ENCODE data around the gene FOXQ1. TPM values are rescaled to one million over a fixed set of nuclear protein-coding genes. Genes with fewer than 3 reads are reported as not detected.

Gene FOXQ1
- total RNA-seq, 4 donors from 2014 or later = not detected

DNA sequence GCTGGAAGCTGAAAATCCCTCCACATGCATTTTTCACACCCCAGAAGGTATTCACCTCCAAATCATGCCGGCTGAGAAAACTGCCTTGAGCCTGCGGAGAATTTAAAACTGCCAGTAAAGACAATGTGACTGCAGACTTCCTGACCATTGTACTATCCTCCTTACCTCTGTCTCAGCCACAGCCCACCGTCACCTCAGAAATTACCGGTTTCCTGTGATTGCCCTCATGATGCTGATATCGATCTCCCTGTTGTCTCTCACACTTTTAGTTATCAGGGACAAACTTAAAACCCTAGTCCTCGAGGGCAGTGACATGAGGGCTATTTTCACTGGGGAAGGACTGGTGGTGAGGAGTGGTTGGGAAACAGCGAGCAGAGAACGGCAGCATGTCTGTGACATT lies 30.2 kb upstream of the FOXQ1 start:
- no peak for ATAC-seq (ENCODE audit: low FRiP score)
- TF ChIP-seq, protein P1, sequence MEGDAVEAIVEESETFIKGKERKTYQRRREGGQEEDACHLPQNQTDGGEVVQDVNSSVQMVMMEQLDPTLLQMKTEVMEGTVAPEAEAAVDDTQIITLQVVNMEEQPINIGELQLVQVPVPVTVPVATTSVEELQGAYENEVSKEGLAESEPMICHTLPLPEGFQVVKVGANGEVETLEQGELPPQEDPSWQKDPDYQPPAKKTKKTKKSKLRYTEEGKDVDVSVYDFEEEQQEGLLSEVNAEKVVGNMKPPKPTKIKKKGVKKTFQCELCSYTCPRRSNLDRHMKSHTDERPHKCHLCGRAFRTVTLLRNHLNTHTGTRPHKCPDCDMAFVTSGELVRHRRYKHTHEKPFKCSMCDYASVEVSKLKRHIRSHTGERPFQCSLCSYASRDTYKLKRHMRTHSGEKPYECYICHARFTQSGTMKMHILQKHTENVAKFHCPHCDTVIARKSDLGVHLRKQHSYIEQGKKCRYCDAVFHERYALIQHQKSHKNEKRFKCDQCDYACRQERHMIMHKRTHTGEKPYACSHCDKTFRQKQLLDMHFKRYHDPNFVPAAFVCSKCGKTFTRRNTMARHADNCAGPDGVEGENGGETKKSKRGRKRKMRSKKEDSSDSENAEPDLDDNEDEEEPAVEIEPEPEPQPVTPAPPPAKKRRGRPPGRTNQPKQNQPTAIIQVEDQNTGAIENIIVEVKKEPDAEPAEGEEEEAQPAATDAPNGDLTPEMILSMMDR (IDR thresholded peaks at IDR 0.05) = no peak
- DNase-seq (ENCODE audit: low spot score) = no peak

DNA sequence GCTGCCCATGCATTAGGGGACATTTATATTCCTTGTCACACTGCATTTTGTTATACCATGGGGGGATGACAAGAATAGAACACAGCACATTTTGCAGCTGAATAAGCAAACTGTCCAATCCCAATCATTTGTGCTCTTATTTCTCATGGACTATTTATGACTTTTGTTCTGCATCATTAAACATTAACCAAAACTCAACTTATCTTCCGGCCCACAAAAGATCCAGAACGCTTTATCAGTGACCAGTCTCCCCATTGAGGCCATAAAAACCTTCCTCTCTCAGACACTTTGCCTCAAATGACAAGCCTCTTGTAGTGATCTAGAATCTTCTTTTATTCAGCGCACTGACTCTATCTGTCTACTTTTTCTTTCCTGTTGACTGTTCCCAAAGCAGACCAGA lies 28.4 kb upstream of the FOXQ1 start:
- DNase-seq (ENCODE audit: low spot score) = no peak
- TF ChIP-seq, protein P1 (IDR thresholded peaks at IDR 0.05) = no peak
- ATAC-seq (ENCODE audit: low FRiP score) = no peak

DNA sequence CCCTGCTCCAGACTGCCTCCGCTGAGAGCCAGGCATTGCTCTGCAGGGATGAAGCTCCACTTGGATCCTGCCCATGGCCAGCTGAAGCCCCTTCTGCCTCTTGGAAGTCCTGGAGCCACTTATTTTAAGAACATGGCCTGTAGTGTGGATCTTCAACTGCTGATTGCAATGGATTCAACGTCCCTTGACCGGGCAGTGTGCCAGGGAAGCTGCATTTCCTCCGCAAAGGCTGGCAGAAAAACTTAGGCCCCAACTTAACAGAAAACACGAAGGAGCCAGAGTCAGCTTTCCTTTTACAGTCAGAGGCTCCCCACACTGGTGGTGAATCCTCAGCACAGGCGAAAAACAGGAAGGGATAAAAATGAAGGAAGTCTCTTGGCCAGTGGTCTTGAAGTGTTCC lies 26.3 kb upstream of the FOXQ1 start:
- TF ChIP-seq, protein P1 (IDR thresholded peaks at IDR 0.05) = no peak
- DNase-seq (ENCODE audit: low spot score) = no peak
- ATAC-seq (ENCODE audit: low FRiP score) = no peak

DNA sequence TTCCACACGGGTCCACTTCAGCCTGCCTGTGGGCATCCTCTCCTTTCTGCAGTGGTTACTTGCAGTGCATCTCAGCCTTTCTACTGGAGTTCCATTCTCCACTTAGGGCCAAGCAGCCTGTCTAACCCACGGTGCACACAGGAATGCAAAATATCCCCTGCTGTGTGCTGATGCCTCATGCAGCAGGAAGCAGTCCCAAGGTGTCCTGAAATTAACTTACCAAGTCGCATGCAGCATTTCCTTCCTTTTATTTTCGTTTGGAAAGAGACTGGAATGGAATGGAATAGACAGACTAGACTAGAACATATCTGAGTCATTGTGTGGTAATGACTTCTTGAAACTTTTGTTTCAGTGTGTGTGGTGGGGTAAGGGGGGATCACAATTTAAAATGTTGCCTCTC lies 25.9 kb upstream of the FOXQ1 start:
- ATAC-seq (ENCODE audit: low FRiP score) (no peak), DNase-seq (ENCODE audit: low spot score) (no peak)
- TF ChIP-seq, protein P1 (IDR thresholded peaks at IDR 0.05) = no peak

DNA sequence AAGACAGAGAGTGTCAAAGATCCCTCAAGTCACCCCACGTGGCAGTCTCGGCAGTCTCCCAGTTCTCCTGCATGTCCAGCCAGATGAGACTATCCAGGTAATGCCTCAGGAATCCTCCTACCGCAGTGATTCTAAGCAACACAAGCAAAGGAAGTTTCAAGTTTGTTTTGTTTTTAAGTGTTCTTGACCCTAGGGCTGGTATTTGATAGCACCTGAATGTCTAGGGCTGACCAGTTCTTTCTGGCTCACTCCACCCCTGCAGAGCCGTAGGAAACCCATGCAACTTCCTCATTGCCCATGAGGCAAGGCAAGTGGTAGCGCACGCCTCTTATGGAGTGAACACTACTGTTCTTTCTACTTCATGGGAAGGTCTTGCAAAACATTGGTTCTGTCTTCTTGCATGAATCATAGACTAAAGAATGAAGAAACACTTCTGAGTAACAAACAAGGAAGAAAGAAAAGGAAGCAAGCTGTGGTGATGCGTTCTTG lies 24.8 kb upstream of the FOXQ1 start:
- ATAC-seq (ENCODE audit: low FRiP score) = no peak
- DNase-seq (ENCODE audit: low spot score) = no peak
- TF ChIP-seq, protein P1 (IDR thresholded peaks at IDR 0.05) = no peak

DNA sequence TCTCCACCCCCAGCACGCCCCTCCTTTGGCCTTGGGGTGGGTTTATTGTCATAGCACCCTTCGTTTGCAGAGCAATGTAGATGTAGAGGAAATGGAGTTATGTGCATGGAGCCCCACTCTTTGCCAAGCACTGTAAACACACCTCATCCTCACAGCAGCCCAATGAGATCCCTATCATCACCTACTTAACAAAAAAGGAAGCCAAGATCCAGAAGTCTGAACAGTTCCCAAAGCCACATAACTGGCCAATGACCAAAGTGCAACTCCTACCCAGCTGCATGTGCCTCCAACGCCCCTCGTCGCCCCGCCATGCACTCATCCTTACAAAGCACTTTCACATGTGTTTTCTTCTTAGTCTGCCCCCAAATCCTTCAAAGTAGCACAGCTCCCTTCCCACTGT lies 21.8 kb upstream of the FOXQ1 start:
- DNase-seq (ENCODE audit: low spot score) (no peak), ATAC-seq (ENCODE audit: low FRiP score) (no peak)
- TF ChIP-seq, protein P1 (IDR thresholded peaks at IDR 0.05) = no peak

DNA sequence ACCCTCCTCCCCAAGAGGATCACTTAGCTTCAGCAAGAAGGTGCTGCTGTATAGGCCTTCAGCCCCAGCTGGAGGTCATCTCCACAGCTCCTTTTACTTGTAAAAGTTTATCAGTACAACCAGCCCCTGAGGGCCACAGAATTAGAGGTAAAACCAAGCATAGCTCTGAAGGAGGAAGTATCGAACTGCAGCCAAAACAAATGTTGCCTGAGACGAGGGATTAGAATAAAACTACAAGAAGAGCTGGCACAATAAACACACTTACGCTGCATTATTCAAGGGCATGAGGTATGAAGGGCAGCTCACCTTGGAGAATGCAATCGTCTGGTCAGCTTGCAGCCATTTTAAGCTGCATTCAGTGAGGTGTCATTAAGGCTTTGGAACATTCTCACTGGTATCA lies 21.1 kb upstream of the FOXQ1 start:
- TF ChIP-seq, protein P1 (IDR thresholded peaks at IDR 0.05) = no peak
- ATAC-seq (ENCODE audit: low FRiP score) (no peak), DNase-seq (ENCODE audit: low spot score) (no peak)

Measured in omental fat pad (tissue), 4 donors.